ENCODE data around the gene REXO1.

GRCh38 chr19:1882786-1883692 is 34.8 kb upstream of the REXO1 start:
- TF ChIP-seq CTCF (IDR thresholded peaks at IDR 0.05 in 2 of 3, conservative IDR thresholded peaks at IDR 0.05 in 1 of 3; ENCODE audit: borderline replicate concordance in 1 of 3, insufficient read depth in 1 of 3, low read depth in 2 of 3, low read length in 2 of 3) = no peak
- TF ChIP-seq EZH2 (IDR thresholded peaks at IDR 0.05) = no peak
